Measurements from ENCODE around the gene CSRNP3.
A peak's percentile ranks its signal among the peaks of the same experiment; 100 is the strongest.

The CSRNP3 gene, protein sequence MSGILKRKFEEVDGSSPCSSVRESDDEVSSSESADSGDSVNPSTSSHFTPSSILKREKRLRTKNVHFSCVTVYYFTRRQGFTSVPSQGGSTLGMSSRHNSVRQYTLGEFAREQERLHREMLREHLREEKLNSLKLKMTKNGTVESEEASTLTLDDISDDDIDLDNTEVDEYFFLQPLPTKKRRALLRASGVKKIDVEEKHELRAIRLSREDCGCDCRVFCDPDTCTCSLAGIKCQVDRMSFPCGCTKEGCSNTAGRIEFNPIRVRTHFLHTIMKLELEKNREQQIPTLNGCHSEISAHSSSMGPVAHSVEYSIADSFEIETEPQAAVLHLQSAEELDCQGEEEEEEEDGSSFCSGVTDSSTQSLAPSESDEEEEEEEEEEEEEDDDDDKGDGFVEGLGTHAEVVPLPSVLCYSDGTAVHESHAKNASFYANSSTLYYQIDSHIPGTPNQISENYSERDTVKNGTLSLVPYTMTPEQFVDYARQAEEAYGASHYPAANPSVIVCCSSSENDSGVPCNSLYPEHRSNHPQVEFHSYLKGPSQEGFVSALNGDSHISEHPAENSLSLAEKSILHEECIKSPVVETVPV

DNA sequence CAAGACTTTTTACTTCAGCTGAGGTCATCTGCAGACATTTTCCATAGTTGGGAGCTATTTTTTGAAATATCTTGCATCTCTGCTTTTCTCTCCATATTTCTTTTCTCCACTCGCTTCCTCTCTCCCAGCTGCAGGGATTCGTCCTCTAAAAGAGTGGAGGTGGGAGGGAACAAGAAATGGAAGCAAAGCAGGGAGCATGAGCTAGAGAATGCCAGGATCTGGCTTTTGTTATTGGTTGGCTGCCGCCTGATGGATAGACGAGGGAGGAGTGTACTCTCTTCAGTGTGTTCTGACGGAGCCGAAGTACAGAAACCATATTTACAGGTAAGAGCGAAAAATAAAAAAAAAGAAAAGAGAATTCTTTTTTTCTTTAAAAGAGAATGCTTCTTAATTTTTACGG, at the start of gene CSRNP3:
Gene CSRNP3 (plus strand): TSS at position 282 of the 400 bp plus-strand sequence. CDS start 125,368 bp downstream, outside the sequence.
- DNase-seq: peak; percentile 89

DNA sequence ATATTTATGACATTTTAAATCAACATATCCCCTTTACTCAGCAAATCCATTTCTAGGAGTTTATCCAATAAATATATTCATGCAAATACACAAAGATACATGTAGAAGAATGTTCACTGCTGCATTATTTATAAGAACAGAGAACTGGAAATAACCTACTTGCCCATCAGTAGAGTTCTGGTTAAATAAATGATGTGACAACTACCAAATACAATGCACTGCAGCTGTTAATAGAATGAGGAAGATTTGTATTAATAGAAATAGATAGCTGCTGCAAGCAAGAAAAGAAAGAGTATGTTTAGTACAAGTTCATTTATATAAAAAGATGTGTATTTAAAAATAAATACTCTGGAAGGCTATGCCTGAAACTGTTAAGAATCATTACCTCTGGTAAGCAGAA, 49.3 kb upstream of the CSRNP3 start:
- no peak for DNase-seq

DNA sequence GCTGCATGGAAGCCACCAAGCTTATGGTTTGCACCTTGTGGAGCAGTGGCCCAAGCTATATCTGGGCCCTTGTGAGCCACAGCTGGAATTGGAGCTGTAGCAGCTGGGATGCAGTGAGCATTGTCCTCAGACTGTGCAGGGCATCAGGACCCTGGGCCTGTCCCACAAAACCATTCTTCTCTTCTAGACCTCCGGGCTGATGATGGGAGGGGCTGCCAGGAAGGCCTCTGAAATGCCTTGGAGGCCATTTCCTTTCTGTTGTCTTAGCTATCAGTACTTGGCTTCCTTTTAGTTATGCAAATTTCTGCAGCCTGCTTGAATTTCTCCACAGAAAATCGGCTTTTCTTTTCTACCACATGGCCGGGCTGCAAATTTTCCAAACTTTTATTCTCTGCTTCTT, 46.4 kb upstream of the CSRNP3 start:
- no peak for DNase-seq

DNA sequence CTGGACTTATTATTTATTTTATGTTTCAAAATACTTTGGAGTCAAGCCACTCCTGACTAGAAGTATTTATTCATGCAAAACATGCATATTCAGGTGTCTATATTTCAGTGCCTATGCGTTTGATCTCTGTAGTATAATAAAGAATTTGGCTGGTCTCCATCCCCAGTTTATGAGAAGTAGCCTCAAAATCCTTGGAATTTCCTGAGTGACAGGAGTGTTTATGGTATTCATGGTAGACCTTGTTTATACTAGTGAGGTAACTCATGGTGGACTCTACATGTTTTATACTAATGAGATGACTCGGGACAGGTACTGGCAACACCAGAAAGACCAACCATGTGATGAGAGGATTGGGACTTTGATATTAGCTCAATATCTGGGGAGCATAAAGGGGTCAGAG, 43.9 kb upstream of the CSRNP3 start:
- no peak for DNase-seq

DNA sequence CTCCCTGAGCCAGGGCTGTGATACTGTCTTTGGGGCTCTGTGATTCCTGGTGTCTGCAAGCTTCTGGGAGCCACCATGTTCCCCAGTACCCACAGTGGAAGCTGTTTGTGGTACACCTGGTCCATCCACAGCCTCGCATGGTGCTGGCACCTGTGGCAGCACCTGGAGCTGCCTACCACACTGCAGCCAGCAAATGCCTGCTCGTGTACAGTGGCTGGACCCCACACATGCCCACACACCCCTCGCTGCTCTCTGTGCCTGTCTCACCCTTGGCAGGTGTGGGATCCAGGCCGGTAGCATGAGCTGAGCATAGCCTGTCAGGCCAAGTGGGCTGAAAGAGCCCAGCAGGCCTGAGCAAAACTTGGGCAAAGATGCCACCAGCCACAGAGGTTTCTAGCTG, 41.8 kb upstream of the CSRNP3 start:
- DNase-seq: no peak

DNA sequence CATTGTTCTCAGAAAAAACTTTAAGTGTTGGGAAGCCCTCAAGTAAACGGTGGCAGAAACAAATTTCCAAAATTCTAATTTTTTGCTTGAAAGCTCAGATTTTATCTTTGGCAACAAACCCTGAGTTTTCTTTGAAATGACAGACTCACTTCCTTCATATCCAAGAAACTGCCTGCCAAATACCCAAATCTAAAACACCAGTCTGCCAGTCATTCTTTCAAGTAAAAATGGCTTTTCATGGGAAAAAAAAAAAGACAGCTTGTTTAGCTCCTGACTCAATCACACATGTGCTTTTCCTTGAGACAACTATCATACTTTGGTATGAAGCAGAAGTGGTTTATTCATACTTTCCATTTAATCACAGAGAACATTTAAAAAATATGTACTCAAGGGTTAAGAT, 40.6 kb upstream of the CSRNP3 start:
- DNase-seq: no peak

DNA sequence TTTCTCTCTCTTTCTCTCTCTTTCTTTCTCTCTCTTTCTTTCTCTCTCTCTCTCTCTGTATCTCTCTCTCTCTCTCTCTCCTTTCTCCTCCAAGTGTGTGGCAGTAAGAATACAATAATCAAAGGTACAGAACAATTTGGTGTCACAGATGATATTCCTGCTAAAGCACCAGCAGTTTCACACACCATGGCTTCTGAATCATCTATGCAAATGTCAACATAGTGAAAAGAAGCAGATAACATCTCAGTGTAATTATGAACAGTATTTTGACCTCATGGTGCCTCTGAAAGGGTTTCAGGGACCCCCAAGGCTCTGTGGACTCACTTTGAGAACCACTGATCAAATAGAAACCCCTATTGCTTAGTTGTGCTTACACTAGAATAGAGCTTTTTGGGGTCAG, 38.5 kb upstream of the CSRNP3 start:
- DNase-seq: no peak

DNA sequence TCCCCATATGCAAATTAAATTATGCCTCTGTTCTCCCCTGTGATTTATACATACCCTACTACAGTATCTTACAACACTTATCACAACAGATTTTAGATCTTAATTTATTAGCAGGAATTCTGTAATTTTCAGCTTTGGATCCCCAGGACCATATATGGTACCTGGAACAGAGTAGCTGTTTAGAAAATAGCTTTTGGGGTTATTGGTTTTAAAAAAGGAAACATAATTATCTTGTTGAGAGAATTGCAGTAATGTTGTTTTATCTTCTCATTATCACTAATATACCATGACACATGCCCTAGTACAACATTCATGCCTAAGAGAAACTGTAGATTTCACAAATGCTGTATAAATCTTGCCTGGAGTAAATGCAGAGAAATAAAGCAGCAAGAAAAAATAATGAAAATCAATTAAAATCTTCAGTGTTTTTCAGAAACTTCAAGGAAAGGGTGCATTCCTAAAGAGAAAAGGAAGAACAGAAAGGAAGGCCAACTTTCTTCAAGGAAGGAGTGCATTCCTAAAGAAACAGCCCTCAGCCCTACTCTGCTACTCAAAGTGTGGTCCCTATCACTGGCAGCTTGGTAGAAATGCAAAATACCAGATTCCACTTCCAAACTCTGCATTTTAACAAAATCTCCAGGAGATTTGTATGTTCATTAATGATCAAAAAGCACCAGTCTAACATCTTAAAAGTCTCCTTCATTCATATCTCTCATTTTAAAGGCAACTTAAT, 37.1 kb upstream of the CSRNP3 start:
- DNase-seq: no peak

DNA sequence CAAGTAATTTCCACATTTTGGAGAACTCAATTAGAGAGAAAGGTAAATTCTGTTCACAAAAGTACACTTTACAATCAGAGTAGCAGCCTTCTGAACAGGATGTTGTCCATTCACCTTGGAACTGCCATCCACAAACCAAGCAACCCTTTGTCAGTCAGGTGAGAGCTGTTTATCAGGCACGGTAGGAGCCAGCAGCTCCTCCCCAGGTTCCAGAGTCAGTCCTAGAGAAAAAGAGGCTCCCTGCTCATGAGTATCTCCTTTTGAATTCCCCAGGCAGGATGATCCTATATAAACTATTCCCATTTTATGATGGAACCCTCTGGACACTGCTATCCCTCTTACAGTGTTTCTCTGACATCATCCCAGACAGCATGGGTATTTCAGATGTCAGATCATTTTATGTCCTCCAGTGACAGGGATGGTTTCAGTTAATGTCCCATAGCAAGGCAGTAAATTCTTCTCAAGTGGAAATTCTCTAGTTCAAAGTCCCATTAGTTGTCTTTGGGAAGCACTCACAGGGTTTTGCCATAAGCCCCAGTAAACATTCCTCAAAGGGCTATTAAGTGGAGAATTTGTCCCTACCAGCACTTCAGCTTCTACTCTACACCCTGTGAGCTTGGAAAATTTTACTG, 34.5 kb upstream of the CSRNP3 start:
- no peak for DNase-seq

DNA sequence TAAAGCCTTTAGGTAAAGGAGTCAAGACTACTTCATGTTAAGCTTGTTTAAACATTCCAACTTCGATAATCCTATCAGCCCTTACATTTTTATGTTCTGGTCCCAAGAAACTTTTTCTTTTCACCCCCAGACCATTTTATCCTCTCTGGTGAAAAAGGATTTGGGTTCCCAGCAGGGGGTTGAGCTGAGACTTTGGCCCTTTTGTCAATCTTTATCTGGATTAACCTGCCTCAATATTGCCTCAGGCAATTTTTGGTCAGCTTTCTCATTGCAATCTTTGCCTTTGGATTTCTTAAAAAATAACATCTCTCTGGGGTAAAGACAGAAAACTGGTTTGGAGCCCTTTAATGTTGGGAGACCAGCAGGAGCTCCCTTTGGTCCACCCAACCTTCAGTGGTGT, 33.9 kb upstream of the CSRNP3 start:
- DNase-seq: no peak

DNA sequence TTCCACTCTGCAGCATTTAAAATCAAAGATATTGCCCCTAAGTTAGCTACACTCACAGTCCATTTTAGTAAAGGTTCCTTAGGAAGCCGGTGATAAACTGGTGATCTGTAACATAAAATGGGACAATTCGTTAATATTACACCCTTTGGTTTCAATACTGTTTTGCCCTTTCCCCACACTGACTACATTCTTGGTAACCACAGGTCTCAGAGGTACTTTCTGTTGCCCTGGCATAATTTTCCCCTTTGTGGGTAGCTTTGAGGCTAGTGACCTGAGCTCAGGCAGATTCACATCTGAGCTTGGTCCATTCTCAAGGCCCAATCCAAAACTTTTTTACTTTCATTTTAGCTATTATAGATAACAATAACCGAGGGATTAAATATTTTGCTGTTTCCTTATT, 32.9 kb upstream of the CSRNP3 start:
- DNase-seq: no peak

DNA sequence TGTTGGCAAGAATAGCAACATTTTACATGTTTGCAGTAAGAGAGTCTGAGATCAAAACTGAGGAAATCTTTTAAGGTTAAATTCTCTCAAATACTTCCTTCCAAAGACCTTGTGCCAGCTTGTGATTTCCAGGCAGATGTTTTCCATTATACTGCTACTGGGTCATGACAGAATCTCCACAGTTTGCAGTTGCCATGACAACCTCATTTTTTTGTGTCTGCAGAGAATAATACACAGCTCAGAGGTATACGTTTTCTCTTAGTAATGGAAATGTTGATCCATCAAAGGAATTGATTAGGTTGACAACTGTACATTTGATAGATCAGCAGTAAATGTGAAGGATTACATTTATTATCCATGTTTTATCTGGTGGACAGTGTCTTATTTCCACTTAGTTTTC, 29.1 kb upstream of the CSRNP3 start:
- no peak for DNase-seq

DNA sequence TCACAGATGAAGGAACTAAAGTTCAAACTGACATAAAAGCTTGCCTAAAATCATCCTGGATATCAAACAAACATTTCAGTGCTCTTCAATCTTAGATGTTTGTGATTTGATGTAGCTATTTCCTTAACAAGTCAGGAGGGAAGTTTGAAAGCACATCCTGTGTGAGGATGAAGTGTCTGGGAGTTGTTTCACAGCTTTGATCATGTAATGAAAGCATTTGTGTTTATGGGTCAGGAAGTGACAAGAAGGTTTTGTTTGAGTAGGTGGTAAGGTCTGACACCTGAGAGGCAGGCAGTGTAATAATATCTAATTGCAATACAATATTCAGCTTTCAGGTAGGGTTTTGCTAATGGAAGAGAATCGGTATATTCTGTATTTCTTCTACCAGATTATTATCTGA, 26.0 kb upstream of the CSRNP3 start:
- no peak for DNase-seq

DNA sequence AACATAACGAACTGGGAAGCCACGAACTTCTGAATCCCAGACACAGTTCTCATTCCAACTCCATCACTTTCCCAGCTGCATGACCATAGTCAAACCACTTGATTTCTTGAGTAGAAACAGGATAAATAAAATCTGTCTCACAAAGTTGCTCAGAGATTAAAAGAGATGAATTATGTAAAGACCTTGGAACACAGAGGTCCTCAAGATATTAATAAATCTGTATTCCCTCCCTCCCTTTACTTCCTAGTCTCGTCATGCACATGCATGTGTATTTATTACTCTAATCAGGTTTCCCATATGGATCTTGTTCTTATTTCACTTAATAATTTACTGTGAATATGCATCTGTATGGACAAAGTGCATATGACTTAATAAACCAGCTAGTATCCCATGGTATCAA, 21.1 kb upstream of the CSRNP3 start:
- DNase-seq: no peak

DNA sequence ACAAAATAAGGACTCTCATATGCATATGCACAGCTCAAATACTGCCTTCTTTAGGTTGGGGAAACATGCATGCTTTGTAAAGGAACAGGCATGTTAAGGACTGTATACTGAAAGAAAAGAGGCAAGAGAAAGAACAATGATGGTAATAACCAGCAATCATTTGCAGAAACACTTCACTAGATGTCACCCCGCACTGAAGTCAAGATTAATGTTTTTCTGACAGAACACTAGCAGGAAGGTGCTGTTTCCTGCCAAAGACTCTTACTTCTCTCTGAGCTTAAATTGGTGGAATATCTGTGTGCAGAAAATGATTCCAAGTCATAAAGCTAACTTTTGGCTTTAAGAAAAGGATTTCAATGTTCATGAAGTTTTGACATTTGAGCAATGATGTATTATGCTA, 19.3 kb upstream of the CSRNP3 start:
- DNase-seq: no peak

DNA sequence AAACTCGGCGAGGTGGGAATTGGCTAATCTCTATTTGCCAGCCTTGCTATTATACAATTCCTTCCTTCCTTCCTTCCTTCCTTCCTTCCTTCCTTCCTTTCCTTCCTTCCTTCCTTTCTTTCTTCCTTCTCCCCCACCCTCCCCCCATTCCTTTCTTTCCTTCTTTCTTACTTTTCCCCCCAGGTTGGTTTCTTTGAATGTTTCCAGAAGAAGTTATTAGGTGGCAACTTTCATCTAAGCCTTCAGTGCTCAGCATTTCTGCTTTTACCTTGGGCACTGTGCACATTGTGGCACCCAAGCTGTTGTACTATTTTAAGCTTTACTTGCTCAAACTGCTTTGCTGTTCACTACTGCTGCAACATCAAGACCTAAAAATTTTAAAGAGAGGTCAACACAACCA, 17.2 kb upstream of the CSRNP3 start:
- no peak for DNase-seq

DNA sequence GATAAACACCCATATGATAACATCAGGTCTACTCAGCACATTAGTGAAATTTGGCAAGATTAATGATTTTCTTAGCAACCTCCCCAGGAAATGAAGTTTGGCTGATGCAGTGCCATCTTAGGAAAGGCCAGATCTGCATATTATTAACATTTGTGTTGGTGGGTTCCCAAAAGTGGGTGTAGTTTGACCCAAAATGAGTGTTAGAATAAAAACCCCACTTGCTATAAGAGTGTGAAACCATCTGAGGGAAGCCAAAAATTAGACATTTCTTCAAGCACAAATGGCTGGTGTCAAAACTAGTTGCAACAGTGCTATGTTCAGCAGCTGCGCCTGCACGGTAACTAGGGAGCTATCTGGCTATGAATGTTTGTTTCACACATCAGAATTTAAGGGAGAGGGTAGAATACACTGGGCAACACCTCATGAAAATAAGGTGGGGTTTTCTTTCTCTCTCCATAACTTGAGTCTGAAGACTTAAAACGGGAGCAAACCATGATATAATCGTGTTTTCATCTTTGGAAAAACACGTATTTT, 15.9 kb upstream of the CSRNP3 start:
- no peak for DNase-seq

DNA sequence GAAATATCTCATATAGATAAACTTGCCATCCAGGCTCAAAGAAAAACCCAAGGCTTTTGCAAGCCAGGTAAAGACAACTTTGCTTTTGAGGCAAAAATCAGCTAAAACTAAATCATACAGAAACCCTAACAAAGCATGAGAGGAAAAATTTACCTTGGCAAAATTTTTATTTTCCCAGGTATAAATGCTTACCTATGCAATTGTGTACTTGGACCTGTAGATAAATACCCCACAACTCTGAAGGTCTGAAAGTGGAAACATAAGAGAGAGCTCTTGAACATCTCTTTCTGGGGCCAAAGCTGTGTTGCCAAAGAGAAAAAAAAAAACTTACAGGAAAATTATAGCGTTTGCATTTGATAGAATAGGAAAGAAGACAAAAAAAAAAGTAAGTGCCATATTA, 14.6 kb upstream of the CSRNP3 start:
- DNase-seq: no peak

DNA sequence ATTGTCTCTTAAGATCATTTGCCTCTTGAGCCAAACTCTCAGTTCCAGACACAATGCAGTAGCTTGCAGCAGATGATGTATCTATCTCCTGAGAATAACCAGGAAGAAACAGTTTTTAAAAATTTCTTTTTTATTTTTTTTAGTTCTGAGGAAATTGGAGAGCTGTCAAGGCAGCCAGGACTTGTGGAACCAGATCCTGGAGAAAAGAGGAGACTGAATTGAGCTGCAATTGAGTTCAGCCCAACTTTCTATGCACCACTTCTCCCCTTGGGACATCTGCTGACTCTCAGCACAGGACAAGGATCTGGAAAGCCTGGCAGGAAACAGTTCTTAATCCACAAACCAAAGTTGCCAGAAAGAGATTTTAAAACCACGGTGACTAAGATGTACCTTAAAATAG, 13.5 kb upstream of the CSRNP3 start:
- DNase-seq: no peak

DNA sequence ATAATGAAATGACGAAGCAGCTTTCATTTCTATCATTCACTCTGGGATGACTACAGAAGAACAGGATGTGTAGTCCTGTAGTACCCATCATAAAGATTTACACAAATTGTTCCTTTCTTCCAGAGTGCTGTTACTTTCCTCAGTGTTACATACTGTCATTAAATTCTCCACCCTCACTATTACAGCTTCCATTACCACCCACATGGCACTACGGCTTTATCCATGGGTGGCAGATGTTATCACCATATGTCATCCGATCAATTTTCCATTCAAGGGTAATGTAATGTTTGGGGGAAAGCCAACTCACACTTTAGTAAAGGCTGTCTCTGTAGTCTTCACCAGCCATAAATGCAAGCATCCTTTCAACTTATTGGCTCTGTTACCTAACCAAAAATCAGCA, 7.1 kb upstream of the CSRNP3 start:
- DNase-seq: peak; percentile 43

DNA sequence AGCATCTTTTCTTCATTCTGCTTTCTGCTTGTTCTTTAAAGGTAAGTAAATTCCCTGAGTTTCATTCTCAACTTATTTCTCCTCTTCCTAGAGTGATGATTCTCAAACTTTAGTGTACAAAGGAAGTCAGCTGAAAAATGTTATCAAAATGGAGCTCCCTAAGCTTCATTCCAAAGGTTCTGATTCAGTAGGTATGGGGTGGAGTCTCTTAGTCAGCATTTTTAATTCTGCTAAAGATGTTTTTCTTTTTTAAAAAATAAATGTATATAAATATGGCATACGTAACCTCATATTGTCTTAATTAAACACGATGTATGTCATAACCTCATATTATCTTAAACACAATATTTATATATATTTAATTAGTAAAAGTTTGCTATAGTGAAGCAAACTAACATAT, 3.1 kb upstream of the CSRNP3 start:
- DNase-seq: no peak

DNA sequence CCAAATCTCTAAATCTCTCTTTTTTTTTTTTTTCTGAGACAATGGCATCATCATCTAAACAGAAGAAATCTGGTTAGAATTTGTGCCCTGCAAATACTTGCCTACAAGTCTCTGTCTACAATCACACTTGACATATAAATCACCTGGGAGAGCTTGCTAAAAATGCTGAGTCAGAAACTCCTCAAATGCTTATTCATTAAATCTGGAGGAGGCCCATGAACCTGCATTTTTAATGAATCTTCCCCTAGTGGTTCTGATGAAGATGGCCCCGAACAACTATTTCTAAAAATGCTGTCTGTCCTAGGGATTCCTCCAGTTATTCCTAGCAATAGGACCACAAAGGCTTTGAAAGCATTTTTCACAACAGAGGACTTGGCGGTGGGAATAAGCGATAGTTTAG, 1.6 kb upstream of the CSRNP3 start:
- no peak for DNase-seq

DNA sequence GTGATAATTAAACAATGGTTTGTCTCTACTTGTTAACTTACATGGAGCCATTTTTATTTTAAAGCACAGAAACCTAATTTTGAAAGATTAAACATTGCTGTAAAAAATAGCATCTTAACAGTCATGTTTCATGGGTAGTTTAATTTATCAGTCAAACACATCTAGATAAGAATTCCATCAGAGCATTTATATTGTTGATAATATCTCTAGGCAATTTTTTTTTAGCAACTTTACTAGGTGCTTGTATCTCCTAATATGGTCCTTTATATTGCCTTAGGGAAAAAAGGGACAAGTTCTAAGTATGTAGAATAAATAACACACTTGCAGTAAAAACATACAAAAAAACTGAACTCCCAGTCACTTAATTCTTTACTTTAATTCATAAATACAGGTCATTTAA, 863 bp downstream of the CSRNP3 start:
- DNase-seq: no peak

Data from SHP77 treated with DMSO at 0.1 percent for 48 hours (cell line).